NK-92 treated with Interleukin-12 subunit alpha and Interleukin-12 subunit beta, amount 100 ng/mL, for 24 hours (cell line): ENCODE data around the gene SOCS6.

Source experiments
- DNase-seq: peaks from one replicate; lab custom pipeline; 2025; lab: John Stamatoyannopoulos, UW

Gene SOCS6

GRCh38 chr18:70289351-70290312, 787 bp downstream of the SOCS6 start:
- DNase-seq, result no peak

GRCh38 chr18:70290482-70291294, 1.8 kb downstream of the SOCS6 start:
- no peak for DNase-seq

- DNase-seq, result no peak
Observed at GRCh38 chr18:70291295-70291574, 2.4 kb downstream of the SOCS6 start.

- no peak for DNase-seq
Observed at GRCh38 chr18:70292628-70293027, 3.8 kb downstream of the SOCS6 start.

GRCh38 chr18:70293166-70293565, 4.3 kb downstream of the SOCS6 start:
- DNase-seq, result no peak

GRCh38 chr18:70294471-70295191, 5.8 kb downstream of the SOCS6 start:
- no peak for DNase-seq

GRCh38 chr18:70295192-70296188, 6.6 kb downstream of the SOCS6 start:
- no peak for DNase-seq

GRCh38 chr18:70296289-70296688, 7.4 kb downstream of the SOCS6 start:
- no peak for DNase-seq

- DNase-seq, result no peak
Observed at GRCh38 chr18:70296781-70297180, 7.9 kb downstream of the SOCS6 start.

GRCh38 chr18:70299393-70299792, 10.5 kb downstream of the SOCS6 start:
- DNase-seq, result no peak

GRCh38 chr18:70301667-70302066, 12.8 kb downstream of the SOCS6 start:
- DNase-seq, result no peak

GRCh38 chr18:70308555-70309294, 19.9 kb downstream of the SOCS6 start:
- no peak for DNase-seq

GRCh38 chr18:70310560-70311320, 21.9 kb downstream of the SOCS6 start:
- no peak for DNase-seq

- no peak for DNase-seq
Observed at GRCh38 chr18:70311726-70312125, 22.9 kb downstream of the SOCS6 start.

- DNase-seq, result no peak
Observed at GRCh38 chr18:70313640-70314039, 24.8 kb downstream of the SOCS6 start.

GRCh38 chr18:70314151-70314782, 25.4 kb downstream of the SOCS6 start:
- no peak for DNase-seq

GRCh38 chr18:70319187-70319586, 30.3 kb downstream of the SOCS6 start:
- no peak for DNase-seq

GRCh38 chr18:70321616-70322015, 32.8 kb downstream of the SOCS6 start:
- DNase-seq, result no peak

- DNase-seq, result no peak
Observed at GRCh38 chr18:70322385-70322784, 33.5 kb downstream of the SOCS6 start.
